ENCODE data around the gene GDPD3.

The GDPD3 gene

DNA sequence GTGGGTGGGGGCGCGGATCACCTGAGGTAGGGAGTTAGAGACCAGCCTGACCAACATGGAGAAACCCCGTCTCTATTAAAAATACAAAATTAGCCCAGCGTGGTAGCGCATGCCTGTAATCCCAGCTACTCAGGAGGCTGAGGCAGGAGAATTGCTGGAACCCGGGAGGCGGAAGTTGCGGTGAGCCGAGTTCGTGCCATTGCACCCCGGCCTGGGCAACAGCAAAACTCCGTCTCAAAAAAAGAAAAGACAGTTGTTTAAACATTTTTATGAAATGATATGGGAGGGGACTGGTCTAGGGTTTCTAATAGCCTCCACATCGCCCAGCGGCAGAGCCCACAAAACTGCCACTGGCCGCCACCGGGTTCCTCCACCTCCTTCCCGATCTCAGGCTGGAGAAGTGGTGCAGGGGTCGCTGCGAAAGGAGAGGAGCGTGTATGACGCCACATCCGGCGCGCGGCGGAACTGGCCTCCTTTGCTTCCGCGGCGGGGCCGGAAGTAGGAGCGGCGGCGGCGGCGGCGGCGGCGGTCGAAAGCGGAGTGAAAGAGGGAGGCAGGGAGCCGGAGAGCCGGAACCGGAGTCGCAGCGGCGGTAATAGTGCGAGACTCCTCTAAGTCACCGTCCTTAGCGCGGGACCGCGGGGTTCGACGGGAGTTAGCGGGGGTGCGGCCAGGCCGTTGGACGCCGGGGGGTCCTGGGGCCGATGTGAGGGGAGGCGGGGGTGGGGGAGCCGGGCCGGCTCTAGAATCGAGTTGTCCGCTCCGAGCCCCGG lies 37.6 kb downstream of the GDPD3 start, which contains the start of gene PPP4C:
Gene PPP4C, plus strand, starts transcription at position 492 of the 773 bp plus-strand sequence. CDS start 384 bp downstream, outside the sequence.
- DNase-seq: peak; percentile 82

DNA sequence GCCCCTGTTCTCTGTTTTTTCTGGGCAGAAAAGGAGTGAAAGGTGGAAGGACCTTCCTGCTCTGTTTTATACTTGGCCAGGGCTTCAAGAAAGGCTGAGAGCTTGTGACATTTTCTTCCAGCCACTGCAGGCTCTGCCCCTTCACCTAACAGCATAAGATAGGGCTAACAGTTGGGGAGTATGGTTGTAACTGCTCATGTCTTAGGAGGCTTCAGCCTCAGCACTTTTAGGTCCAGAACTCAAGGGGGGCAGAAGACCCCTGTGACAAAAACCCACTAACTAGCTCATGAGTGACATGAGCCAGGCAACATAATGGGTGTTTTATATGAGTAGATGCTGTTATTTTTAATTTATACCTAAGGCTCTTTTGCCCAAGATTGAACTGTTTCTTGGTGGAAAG lies 42.8 kb downstream of the GDPD3 start:
- no peak for DNase-seq

GRCh38 chr16:30069611-30070462 lies 43.5 kb downstream of the GDPD3 start:
- no peak for DNase-seq

- no peak for DNase-seq
Measured at GRCh38 chr16:30068750-30069610, 44.4 kb downstream of the GDPD3 start.

DNA sequence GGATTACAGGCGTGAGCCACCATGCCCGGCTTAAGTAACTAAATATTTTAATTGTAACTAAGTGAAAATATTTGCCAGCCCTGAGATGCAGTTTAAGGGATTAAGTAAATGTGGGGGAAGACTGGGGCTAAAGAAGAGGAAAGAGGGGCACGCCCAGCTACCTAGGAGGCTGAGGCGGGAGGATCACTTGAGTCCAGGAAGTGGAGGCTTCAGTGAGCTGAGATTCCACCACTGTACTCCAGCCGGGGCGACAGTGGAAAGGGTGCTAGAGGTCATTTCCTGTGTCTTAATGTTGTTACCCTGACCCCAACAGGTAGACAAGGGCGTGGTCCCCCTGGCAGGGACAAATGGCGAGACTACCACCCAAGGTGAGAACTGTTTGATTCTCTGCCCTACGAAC lies 45.0 kb downstream of the GDPD3 start:
- DNase-seq: no peak

- no peak for DNase-seq
Measured at GRCh38 chr16:30067584-30067916, 45.8 kb downstream of the GDPD3 start.

- no peak for DNase-seq
Measured at GRCh38 chr16:30066761-30067583, 46.4 kb downstream of the GDPD3 start.

- DNase-seq: no peak
Measured at GRCh38 chr16:30065943-30066760, 47.2 kb downstream of the GDPD3 start.

DNA sequence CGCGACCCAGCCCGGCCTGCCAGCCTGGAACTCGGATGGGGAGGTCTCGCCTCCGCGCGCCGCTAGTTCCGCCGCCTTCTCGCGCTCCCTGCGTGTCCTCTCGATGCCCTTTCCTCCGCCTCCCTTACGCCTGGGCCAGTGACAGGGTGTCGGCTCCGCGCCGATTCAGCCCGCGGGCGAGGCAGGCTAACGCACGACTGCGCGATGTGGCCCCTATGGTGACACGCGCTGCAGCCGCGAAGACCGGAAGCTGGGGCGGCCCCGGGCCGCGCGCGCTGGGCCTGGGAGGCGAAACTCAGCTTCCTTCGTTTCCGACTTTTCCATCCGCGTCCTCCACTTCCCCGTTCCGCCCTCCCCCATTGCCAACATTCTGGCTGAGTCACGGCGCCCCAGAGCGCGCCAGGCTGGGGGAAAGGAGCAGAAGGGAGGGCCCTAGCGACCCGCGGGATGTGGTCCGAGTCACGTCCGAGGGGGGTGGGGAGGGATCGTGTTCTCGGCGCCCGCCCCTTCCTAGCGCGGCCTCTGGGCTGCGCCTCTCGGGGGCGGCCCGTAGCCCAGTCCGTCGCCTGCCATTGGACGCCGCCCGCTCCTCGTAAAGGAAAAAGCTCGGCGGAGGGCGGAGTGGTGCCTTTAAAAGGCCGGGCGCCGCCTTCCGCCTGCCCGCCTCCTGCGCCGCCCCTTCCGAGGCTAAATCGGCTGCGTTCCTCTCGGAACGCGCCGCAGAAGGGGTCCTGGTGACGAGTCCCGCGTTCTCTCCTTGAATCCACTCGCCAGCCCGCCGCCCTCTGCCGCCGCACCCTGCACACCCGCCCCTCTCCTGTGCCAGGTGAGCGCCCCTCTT lies 48.0 kb downstream of the GDPD3 start, which contains the start of gene ALDOA:
Gene ALDOA, plus strand, starts transcription at position 659 of the 841 bp plus-strand sequence. CDS start 1,138 bp downstream, outside the sequence.
- peak; percentile 95 for DNase-seq

DNA sequence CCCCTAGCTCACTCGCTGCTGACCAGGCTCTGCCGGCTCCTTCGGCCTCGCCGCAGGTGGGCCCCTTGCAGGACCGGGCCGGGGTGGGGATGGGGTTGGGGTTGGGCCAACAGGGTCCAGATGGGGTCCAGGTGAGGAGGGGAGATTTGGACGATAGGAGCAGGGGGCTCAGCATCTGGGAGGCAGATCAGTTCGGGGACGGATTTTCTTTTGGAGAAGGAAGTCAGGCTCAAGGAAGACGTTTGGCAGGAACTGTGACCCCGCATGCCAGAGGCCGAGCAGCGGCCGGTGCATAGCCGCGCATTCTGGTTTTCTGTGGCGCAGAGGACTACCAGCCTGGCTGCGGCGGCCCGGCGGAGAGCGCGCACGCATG lies 48.6 kb downstream of the GDPD3 start:
- no peak for DNase-seq

DNA sequence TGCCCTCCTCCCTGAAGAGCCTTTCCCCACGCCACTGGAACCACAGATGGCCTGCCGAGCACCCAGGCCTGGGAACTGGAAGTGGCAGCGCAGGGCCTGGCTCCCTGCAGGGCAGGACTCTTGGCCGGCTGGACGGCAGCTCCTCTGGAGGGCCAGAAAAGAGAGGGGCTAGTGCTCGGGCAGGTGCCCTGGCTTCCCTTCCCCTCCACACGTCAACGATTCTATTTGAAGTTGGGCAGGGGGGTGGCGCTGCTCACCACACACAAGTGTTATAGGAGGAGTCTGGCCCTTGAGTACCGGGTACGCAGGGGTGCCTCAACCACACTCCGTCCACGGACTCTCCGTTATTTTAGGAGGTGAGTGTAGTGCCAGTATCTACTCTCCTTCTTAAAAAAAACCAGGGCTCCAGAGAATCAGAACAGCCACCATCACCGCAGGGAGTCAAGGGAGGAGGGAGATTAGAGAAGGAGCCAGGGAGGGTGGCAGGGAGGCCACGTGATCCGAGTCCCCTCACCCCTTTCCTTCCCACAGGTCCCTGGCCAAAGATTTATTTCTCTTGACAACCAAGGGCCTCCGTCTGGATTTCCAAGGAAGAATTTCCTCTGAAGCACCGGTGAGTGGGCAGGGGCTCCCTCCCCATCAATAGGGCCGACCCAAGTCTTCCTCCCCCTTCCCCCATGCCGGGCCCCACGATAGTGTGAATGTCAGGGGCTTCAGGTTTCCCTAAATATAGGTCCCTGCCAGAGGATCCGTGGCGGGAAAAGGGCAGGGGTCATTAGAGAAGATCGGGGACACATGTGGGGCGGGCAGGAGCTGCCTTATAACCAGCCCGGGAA lies 49.2 kb downstream of the GDPD3 start:
- peak; percentile 67 for DNase-seq

GRCh38 chr16:30063278-30063892 lies 50.0 kb downstream of the GDPD3 start:
- DNase-seq: no peak

GRCh38 chr16:30060836-30061554 lies 52.3 kb downstream of the GDPD3 start:
- DNase-seq: no peak

- DNase-seq: no peak
Measured at GRCh38 chr16:30060346-30060745, 53.0 kb downstream of the GDPD3 start.

GRCh38 chr16:30054959-30055553 lies 58.3 kb downstream of the GDPD3 start:
- no peak for DNase-seq

Measured in DMS 273 treated with DMSO at 0.1 percent for 48 hours (cell line).